GM18858 (cell line): Measurements from ENCODE around the gene NBPF3.
"Not testable (repeated sequence)": the region's sequence is repeated elsewhere in the genome, so short reads cannot be mapped to it uniquely, and the experiment has no call there.

Experiments used
- ATAC-seq: cut with Tn5 transposase; IDR thresholded peaks from one replicate; pipeline ENCODE4 v1.9.1; 2021; ENCODE audit not compliant: unreplicated experiment

NBPF3 gene

GRCh38 chr1:21438646-21439312 is 1.2 kb upstream of the NBPF3 start:
- not testable (repeated sequence) for ATAC-seq

- no peak for ATAC-seq
Observed at GRCh38 chr1:21439345-21439720, 604 bp upstream of the NBPF3 start.

GRCh38 chr1:21440630-21441125 is 741 bp downstream of the NBPF3 start:
- ATAC-seq: not testable (repeated sequence)

- ATAC-seq: not testable (repeated sequence)
Observed at GRCh38 chr1:21446647-21447046, 6.7 kb downstream of the NBPF3 start.

DNA sequence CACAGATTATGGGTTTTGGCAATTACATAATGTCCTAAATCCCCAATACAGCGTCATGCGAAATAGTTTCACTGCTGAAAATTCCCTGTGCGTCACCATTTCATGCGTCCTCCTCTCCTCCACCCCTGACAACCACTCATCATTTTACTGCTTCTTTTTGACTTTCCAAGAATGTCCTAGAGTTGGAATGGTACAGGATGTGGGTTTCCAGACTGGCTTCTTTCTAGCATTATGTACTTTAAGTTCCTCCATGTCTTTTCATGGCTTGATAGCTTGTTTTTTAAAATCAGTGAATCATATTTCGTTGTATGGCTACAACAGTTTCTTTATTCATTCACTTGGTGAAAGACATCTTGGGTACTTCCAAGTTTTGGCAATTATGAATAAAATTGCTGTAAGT is 7.4 kb downstream of the NBPF3 start:
- no peak for ATAC-seq

DNA sequence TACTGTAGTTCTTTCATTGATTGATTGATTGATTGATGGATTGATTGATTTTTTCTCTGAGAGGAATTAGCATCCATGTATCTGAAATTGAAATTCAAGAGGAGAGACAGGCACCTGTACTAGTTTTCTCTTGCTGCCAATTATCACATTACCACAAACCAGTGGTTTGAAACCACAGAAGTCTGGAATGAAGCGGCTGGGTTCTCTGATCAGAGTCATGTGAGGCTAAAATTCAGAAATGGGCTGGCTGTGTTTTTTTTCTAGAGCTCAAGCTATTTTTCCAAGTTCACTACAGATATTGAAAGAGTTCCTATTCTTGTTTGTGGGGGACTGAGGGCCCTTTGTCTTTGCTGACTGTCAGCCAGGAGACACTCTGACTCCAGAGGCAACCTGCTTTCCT is 10.0 kb downstream of the NBPF3 start:
- no peak for ATAC-seq

- ATAC-seq: no peak
Observed at GRCh38 chr1:21451212-21451611, 11.3 kb downstream of the NBPF3 start.

- ATAC-seq: no peak
Observed at GRCh38 chr1:21451981-21452411, 12.1 kb downstream of the NBPF3 start.

- ATAC-seq: not testable (repeated sequence)
Observed at GRCh38 chr1:21453964-21454614, 14.2 kb downstream of the NBPF3 start.

- not testable (repeated sequence) for ATAC-seq
Observed at GRCh38 chr1:21454904-21455303, 15.0 kb downstream of the NBPF3 start.

- ATAC-seq: no peak
Observed at GRCh38 chr1:21457654-21458053, 17.7 kb downstream of the NBPF3 start.

DNA sequence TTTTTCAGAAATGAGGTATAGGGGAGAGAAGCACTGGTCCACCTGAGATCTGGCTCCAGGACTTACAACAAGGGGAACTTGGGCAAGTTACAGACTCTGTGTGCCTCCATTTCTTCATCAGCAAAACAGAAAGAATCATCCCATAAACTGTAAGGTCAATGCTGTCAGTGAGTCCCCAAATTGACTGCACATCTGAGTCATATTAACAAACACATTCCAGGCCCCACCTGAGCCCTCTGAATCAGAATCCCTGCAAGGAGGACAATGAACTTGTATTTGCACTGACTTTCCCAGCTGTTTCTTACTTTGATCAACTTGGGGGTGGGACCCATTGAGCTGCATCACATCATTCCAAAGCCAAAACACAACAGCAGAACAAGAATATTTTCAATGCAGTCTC is 25.2 kb downstream of the NBPF3 start:
- ATAC-seq: not testable (repeated sequence)

DNA sequence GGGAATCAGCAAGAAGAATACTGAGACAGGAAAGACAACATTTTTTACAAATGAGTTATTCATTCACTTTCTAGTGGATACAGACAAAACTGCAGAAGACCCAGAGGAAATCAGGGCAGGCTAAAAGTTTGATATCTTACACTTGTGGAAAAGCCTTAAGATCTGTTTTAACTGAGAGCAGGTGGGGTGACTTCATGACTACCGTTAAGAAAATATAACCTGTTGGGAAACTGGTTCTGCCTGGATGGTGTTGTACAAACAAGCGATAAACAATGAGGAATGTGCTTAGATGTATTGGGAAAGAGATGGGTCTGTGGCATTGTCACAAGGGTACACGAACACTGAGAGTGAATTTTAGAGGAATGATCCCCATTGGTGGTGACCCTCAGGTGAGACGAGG is 28.0 kb downstream of the NBPF3 start:
- ATAC-seq: not testable (repeated sequence)

DNA sequence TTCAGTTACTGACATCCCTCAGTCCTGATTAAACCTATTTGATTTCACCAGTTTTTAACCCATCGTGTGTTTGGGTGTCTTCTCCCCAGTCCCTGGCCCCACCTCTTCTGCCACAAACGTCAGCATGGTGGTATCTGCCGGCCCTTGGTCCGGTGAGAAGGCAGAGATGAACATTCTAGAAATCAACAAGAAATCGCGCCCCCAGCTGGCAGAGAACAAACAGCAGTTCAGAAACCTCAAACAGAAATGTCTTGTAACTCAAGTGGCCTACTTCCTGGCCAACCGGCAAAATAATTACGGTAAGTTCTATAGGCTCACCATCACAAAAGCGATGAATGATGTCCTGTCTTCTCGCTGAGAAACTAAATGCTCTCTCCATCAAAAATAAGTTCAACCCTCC is 28.7 kb downstream of the NBPF3 start:
- ATAC-seq: no peak

GRCh38 chr1:21469581-21469980 is 29.6 kb downstream of the NBPF3 start:
- ATAC-seq: no peak

DNA sequence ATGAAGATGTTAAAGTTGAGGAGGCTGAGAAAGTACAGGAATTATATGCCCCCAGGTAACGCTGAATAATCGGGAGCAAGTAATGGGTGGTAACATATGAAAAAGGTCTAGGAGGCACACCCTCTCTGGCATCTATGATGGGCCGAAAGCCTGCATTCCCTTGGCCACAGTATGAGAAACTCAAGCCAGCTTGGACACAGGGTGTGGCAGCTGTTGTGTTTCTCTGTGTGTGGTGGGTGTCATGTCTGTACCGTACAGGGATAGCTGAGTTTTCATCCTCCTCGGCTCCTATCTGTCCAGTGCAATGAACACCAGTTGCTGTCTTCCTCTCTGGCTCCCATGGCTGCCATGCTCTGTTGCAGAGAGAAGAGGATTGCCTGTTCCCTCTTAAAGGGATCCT is 32.9 kb downstream of the NBPF3 start:
- no peak for ATAC-seq

DNA sequence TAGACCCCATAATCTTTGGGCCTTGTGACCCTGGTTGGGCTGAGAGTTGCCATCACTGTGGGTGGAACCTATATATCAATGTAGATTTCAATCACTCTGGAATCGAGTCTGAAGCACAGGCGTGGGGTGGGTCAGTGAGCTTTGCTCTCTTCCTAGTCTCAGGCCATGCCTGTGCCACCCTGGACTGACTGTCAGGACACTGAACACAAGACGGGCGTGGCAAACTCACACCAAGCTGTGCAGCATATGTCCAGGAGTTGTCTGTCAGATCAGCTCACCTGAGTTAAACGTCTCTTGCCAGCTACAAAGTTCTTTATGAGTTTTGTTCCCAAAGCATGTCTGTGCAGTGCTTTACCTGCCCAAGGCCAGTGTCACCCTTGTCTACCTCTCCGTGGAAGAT is 38.4 kb downstream of the NBPF3 start:
- ATAC-seq: no peak

DNA sequence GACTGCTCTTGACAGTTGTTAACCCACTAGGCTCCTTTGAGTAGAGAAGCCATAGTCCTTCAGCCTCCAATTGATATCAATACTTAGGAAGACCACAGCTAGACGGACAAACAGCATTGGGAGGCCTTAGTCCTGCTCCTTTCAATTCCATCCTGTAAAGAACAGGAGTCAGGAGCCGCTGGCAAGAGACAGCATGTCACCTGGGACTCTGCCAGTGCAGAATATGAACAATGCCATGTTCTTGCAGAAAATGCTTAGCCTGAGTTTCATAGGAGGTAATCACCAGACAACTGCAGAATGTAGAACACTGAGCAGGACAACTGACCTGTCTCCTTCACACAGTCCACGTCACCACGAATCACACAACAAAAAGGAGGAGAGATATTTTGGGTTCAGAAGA is 43.9 kb downstream of the NBPF3 start:
- ATAC-seq: not testable (repeated sequence)

DNA sequence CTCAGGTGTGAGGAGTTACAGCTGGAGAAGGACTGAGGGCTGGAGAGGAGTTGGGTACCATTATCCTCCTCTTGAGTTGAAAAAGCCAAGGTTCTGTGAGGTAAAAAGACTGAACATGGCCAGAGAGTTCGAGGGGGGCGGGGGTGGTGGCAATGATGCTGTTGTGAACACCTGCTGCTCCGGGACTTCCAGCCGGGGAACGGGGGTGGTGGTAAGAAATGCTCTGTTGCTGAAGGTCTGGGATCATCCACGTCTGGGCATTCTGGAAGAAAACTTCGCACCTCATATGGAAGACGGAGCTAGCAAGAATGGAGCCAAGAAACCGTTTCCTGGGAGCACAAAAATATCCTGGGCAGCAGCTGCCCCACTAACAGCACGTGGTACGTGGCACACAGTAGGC is 49.2 kb downstream of the NBPF3 start:
- no peak for ATAC-seq

DNA sequence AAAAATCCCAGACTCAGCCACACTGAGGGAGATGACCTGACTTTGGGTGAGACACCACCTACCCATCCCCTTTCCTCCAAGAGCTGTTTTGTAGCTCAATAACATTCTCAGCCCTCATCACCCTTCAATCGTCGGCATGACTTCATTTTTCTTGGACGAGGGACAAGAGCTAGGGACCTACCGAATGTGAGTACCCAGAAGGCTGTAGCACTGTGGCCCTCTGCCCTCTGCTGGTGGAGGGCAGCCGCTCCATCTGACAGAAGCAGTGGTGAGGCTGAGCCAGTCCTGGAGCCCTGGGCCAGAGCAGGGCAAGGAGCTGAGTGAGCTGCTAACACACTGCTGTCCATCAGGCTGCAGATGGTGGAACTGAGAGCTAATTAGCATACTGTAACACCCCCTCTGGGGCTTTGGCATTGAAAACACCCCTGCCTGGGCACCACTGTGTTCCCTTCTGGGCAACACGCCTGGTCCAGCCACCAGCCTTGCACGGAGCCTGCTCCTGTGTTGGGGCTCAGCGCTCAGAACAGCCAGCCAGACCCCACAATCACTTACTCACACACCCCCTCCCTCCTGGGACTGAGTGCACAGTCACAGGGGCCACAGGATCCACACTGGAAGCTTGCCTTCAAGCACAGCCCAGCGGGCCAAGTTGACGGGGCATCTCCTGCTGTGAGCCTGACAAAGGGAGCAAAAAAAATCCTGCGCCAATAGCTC is 51.0 kb downstream of the NBPF3 start:
- ATAC-seq: no peak

GRCh38 chr1:21491488-21492355 is 51.8 kb downstream of the NBPF3 start:
- ATAC-seq: no peak
